Amniotic stem cell (primary cell): ENCODE data around the gene NELL1.

ENCODE experiments used
- DNase-seq: peaks from one replicate; lab custom pipeline; 2025; lab: John Stamatoyannopoulos, UW

NELL1 gene

GRCh38 chr11:20668131-20668809 lies 1.1 kb upstream of the NELL1 start:
- DNase-seq: no peak

GRCh38 chr11:20669820-20670684 lies 666 bp downstream of the NELL1 start:
- no peak for DNase-seq

DNA sequence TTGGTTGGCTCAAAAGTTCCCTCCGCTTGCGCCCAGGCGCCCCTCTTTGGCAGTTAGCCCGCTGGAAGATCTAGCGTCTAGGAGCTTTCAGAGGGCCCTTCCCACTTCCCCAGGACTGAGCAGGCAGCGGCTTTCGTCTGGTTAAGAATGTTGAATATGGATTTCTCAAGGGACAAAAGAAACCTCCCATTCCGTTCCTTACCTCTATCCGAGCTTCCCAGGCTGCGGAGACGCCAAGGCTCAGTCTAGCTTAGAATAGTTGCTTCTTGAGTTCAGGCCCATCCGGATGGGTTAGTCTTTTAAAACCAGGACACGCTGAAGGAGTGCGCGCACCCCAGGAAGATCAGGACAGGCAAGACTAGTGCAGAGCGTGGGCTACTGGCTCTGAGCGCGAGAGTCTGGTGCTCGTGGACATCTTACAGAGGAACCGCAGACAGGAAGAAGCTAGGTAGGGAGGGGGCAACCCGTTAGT lies 1.6 kb downstream of the NELL1 start:
- DNase-seq: no peak

DNA sequence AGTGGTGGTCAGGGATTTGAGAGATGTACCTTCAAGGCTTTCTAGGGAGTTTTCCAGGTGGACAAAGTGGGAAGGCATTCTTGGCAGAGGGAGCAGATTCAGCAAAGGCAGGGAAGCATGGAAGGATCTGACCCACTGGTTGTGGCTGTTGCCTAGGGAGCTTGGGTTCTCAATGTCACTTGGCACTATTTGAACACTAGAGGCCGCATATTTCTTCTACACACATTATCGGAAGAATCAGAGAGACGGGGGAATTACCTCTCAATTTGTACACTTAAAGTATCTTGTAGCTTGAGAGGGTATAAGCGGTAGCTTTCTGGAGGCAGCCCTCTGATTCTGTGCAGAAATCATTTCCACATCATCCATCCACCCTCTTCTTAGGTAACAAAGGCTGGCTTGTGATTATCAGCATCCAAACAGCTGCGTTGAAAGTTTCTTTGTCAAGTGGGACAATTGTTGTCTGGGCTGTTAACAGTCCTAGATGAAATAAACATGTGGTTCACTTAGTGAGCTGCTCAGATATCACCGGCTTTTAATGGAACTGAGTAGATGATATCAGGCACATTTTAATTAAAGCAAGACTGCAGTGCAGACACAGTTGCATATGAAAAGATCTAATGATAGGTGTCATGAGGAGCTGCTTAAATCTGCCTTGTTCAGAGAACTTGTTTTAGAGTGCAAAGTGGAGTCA lies 2.6 kb downstream of the NELL1 start:
- no peak for DNase-seq

- DNase-seq: no peak
Measured at GRCh38 chr11:20672575-20672974, 3.2 kb downstream of the NELL1 start.

- DNase-seq: no peak
Measured at GRCh38 chr11:20676658-20677057, 7.3 kb downstream of the NELL1 start.

DNA sequence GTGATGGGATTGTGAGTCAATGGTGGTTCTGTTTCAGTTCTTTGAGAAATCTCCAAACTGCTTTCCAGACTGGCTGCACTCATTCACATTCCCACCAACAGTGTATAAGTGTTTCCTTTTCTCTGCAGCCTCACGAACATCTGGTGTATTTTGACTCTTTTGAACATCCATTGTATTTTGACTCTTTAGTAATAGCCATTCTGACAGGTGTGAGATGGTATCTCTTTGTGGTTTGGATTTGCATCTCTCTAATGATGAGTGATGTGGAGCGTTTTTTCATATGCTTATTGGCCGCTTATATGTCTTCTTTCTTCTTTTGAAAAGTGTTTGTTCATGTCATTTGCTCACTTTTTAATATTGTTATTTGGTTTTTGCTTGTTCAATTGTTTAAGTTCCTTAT lies 19.4 kb downstream of the NELL1 start:
- no peak for DNase-seq

DNA sequence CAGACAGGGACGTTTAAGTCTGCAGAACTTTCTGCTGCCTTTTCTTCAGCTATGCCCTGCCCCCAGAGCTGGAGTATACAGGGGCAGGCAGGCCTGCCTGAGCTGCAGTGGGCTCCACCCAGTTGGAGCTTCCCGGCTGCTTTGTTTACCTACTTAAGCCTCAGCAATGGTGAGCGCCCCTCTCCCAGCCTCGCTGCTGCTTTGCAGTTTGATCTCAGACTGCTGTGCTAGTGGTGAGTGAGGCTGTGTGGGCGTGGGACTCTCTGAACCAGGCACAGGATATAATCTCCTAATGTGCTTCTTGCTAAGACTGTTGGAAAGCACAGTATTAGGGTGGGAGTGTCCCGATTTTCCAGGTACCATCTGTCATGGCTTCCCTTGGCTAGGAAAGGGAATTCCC lies 38.5 kb downstream of the NELL1 start:
- no peak for DNase-seq

DNA sequence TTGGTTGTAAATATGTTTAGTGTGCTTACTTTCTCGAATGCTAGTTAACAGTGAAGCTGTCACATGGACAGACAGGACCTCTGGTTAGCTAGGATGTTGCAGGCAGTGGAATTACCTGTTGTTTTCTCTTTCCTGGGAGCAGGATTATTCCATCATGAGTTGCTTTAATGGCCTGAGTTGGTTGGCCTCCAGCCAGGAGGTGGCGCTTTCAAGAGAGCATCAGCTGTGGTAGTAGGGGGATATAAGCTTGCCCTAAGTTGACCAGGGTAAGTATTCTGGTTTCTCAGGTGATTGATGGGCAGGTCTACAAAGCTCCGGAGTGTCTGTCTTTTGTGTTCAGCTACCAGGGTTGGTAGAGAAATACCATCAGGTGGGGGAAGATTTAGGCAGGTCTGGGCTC lies 43.5 kb downstream of the NELL1 start:
- no peak for DNase-seq

GRCh38 chr11:20715464-20715863 lies 46.1 kb downstream of the NELL1 start:
- no peak for DNase-seq

- DNase-seq: no peak
Measured at GRCh38 chr11:20715931-20716330, 46.5 kb downstream of the NELL1 start.

- no peak for DNase-seq
Measured at GRCh38 chr11:20719821-20720220, 50.4 kb downstream of the NELL1 start.

DNA sequence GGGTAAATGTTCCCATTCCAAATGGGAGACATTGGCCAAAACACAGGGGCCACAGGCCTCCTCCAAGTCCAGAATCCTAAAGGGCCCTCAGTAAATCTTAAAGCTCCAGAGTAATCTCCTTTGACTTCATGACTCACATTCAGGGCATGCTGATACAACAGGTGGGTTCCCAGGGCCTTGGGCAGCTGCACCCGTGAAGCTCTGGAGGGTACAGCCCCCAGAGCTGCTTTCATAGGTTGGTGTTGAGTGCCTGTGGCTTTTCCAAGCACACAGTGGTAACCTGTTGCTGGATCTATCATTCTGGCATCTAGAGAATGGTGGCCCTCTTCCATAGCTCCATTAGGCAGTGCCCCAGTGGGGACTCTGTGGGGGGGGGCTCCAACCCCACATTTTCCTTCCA lies 54.0 kb downstream of the NELL1 start:
- DNase-seq: no peak

DNA sequence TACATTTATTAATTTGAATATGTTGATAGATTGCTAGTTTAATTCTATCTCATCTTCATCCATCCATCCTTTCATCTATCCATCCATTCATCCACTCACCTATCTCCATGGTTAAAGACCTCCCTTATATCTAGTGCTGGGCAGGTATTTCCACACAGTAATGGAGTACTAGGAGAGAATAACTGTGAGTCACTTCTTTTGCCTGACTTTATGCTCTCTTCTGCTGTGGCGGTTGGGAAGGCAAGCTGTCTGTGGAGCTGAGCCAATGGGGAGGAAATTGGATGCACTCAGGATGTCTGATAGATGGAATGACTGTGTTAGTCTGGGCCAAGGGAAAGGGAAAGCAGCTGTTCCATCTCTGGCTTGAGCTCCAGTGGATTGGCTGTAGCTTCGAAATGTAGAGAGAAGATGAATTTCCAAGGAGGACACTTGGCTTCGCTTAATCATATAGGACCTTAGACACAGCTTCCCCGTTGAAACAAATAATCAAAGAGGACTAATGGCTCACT lies 60.3 kb downstream of the NELL1 start:
- DNase-seq: no peak

DNA sequence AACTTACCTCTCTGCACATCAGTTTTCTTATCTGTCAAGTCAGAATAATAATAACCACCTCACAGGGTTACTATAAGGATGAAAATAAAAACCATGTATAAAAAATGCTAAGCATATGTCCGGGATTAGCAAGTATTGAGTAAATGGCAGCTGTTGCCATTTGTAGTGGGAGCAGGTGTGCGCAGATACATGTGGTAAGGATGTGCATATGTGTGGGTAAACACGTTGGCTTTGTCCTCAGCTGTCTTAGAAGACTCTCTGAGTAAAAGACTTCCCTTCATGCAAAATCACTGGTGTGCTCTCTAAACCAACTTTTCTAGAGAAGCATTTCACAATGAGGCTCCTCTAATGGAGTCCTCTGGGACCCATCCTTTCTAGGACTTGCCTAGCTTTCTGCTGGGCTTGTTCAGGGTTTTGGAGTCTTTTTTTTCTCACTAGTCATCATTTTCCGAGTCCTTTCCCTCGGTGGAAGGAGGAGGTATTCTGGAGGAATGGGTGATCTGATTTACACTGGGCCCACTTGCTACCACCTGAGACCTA lies 62.4 kb downstream of the NELL1 start:
- no peak for DNase-seq

DNA sequence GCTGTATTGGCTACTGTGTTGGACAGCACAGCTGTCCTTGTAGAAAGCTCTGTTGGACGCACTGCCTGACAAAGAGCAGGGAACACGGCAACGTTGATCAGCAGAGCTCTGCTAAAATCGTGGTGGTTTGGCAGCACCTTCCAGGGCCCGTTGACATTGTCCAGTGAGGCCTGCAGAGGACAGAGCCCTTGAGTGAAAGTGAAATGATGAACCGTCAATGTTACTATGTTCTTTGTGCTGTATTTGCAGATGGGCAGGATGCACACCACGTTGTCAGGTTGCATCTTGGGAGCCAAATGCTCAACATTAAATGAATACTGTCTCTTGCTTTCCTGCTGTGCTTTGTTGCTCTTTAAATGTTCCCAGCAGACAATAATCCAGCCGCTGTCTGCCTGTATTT lies 69.7 kb downstream of the NELL1 start:
- DNase-seq: no peak

GRCh38 chr11:20739577-20739976 lies 70.2 kb downstream of the NELL1 start:
- no peak for DNase-seq

- DNase-seq: no peak
Measured at GRCh38 chr11:20754933-20755332, 85.5 kb downstream of the NELL1 start.

- no peak for DNase-seq
Measured at GRCh38 chr11:20759541-20759940, 90.2 kb downstream of the NELL1 start.

GRCh38 chr11:20760811-20761210 lies 91.4 kb downstream of the NELL1 start:
- DNase-seq: no peak

DNA sequence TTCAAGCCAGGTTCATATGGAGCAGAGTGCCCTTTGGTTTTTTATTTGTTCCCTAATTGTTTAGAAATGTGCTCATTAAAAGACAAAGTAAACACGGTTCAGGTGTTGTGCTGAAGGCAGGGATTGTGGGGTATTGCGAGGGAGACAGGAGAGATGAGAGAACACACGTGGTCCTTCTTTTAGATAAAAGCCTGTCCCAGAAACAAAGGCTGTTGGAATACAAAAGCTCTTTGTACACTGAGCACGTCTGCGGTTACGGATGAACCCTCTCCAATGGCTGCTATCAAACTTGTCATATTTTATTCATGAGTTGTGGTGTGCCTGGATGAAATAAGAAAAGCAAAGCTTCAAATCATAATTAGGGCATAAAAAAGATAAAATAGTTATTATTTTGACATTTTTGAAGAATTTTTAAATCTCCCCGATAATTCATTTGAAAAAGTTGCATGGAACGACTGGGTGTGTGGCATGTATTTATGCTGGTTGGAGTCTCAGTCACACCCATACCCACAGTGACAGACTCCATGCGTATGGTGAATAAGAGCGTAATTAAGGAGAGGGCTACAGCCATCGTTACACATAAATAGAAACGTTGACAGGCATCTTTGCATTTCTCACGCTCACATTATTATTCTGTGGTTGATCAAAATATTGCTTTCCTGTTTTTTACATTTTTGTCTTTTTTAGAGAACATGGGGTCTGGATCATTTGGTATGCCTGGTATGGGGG lies 92.9 kb downstream of the NELL1 start:
- no peak for DNase-seq

DNA sequence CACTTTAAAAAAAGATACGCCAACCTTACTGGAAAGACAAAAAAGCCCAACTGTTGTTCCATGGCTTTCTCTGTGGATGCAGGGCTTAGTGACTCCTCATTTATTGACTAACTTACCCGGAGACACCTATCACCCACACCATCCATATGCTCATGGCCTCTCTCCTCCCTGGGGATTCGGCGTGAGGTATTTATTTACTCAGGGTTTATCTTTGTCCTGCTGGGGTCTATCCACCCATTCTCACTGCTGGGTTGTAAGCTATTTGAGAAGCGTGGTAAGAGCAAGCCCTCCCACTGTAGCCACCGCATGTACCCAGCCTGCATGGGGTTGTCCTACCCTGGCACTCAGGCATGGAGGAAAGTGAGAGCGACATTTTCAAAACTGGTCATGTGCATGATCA lies 93.6 kb downstream of the NELL1 start:
- DNase-seq: no peak
